ENCODE measurements around the gene NECAP2.
"Not testable (repeated sequence)": the region's sequence is repeated elsewhere in the genome, so short reads cannot be mapped to it uniquely, and the experiment has no call there.

NECAP2 gene

DNA sequence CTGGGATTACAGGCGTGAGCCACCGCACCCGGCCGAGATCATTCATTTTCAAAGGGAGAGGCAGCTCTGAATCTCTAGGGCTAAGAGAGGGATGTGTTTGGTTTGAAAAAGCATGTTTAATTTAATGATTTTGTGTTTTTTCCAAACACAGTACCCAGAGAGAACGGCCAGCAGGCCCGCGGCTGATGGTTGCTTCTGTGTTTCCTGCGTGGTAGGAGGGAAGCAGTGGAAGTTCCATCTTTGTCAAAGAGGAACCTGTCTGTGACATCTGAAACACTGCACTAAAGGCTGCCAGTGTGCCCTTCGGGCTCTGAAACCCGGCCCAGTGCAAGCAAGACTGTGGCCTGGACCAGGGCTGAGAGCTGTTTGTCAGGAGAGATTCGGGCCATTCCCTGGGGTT, 59.9 kb downstream of the NECAP2 start:
- DNase-seq = not testable (repeated sequence)

DNA sequence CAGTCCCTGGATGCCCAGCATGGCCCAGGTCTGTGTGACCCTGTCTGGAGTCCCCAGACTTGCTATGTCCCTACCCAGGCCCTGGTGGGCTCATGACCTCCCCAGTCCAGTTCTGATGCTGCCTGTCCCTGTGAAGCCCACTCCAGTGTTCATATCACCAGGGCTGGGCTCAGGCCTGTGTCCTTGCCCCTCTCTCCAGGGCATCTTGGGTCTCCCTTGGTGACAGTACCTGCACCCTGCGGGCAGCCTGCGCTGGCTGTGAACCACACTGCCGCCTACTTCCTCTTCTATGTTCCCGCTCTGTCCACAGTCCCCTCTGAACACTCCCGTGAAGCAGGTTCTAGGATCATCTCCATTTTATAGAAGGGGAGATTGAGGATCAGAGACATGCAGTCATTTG, 60.5 kb downstream of the NECAP2 start:
- not testable (repeated sequence) for DNase-seq

DNA sequence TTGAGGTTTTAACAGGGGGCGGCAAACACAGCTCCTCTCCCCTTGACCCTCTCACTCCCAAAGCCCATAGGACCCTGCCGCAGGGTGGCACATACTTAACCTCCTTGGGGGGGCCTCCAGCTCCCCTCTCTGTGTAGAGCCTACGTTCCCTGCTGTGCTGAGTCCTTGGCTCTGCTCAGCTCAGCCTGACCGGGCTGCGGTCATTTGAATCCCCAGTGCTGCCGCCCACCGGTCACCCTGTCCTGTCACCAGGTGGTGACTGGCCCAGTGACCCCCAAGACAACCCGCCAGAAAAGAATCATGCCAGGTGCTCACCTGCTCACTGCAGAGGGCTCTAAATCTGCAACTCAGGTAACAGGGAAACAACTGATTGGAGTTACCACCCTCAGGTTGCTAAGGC, 60.9 kb downstream of the NECAP2 start:
- not testable (repeated sequence) for DNase-seq

DNA sequence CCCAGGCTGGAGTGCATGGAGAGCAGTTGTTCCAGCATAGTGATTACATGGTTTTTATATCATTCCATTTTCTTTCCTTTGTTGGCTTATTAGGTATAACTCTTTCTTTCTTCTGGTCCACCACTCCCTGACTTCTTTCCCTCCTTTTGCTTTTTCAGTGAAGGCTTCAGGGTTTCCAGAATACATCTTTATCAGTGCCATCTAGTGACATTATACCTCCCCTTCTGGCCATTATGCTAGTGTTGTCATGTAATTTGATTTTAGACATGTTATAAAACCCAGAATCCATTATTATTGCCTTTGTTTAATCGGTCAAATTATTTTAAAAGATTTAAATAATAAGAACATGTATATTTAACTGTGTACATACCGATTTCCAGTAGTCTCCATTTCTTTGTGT, 63.0 kb downstream of the NECAP2 start:
- DNase-seq = no peak

DNA sequence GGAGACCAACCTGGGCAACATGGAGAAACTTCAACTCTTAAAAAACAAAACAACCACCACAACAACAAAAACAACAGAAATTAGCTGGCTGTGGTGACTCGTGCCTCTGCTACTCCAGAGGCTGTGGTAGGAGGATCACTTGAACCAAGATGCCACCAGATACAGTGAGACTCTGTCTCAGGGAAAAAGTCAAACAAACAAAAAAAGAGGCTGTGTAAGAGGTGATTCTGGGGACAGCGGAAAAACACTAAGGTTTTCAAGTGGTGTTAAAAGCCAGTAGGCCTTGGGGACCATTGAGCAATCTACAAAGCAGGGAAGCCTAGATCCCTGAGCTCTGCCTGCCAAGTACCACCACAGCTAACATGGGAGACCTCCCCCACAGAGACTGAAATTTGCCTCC, 65.3 kb downstream of the NECAP2 start:
- DNase-seq = not testable (repeated sequence)

DNA sequence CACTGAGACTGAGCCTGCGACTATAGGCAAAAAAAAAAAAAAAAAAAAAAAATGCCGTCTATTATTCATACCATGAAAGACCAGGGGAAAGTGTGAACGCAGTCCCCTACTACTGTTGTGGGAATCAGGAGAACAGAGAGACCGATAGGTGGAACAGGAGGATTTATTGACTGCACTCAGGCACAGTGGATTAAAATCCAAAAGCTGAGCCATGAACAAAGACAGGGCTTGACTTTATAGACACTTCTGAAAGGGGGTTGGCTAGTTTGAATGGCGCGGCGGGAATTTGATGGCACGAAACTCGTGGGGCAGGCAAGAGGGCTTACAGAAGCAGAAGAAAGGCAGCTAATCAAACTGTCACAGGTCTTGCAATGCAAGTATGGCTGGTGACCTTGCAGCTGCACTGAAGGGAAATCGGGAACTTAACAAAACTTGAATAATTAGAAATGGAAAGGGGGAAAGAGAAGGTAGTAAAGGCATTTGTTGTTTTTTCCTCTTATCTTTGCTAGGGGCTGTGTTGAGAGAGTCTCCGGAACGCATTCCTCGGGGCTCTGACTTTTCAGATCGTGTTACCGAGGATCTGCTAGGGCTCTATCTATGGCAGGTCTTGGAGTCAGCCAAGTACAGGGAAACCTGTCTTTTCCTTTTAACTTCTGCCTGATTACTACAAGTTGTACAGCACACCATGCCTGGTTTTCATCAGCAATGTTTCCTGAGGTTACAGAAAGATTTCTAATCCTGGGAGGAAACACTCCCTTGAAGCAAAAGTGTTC, 66.0 kb downstream of the NECAP2 start:
- not testable (repeated sequence) for DNase-seq

DNA sequence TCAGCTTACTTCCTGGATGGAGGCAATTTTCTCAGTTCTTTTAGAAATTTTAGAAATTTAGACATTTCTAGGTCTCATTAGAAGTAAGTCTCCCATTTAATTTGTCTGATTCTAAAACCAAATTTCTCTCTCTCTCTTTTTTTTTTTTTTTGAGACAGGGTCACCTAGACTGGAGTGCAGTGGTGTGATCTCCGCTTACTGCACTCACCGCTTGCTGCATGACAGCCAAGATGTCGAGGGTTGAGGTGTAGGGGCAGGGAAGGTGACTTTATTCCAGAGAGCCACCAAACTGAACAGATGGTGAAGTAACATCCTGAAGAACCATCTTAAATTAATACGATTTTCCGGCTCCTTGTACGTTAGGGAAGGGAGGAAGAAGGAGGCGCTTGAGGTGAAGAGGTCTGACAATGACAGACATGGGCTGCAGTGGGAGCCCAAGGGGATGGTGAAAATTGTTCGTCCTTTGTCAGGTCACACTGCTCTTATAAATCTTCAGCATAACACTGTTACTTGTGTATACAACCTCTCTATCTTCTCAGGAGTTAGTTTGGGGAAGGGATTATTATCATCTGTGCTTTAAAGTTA, 68.4 kb downstream of the NECAP2 start:
- DNase-seq = peak; percentile 14 to 22

Measured in activated CD4-positive, alpha-beta T cell treated with anti-CD3 and anti-CD28 coated beads, Interleukin-2, amount 50 U/mL, for 48 hours (primary cell).